Vagina (tissue), 2 donors: ENCODE results near the gene TMEM178A. TPM values are rescaled to one million over a fixed set of nuclear protein-coding genes. Genes with fewer than 3 reads are reported as not detected.

Experiments used
- DNase-seq, 2 donors: peaks; one replicate each; pipeline ENCODE4 v3.0.0-alpha.2; 2017; ENCODE audit errors: extremely low spot score in 2 of 2
- H3K27ac ChIP-seq: fragments of 200-600 bp; sonication (generic); one replicate; pipeline ENCODE4 v1.5.1; 2019
- H3K27me3 ChIP-seq: fragments of 200-600 bp; sonication (generic); one replicate; pipeline ENCODE4 v1.5.1; 2019
- H3K36me3 ChIP-seq, 2 donors: fragments of 200-600 bp; sonication (generic); one replicate each; pipeline ENCODE4 v1.5.1; 2017 to 2019
- H3K4me1 ChIP-seq: fragments of 200-600 bp; sonication (generic); one replicate; pipeline ENCODE4 v1.5.1; 2019
- H3K4me3 ChIP-seq, 2 donors: fragments of 200-600 bp; sonication (generic); 1 replicate in 1 of 2; 2 replicates in 1 of 2; pipeline ENCODE4 v1.5.1; 2016 to 2019
- H3K9me3 ChIP-seq: fragments of 200-600 bp; sonication (generic); one replicate; pipeline ENCODE4 v1.5.1; 2019
- POLR2A ChIP-seq, 2 donors: fragments of 450-650 bp; IDR thresholded peaks; one replicate each; pipeline ENCODE4 v1.6.1; 2017; ENCODE audit warnings: antibody characterized with exemption in 2 of 2, mild to moderate bottlenecking in 2 of 2, moderate library complexity in 2 of 2
- POLR2AphosphoS5 ChIP-seq, 2 donors: sonication (generic); formaldehyde crosslinking; IDR thresholded peaks; one replicate each; pipeline ENCODE4 v1.9.0; 2017; ENCODE audit warnings: antibody characterized with exemption in 2 of 2, mild to moderate bottlenecking in 2 of 2, low read depth in 1 of 2; ENCODE audit not compliant: insufficient read depth in 1 of 2
- intact Hi-C: fragments of 100-400 bp; cut with DNase I; formaldehyde crosslinking; loops from one replicate; pipeline ENCODE4 v1.15.1; 2023
- total RNA-seq: library from RNA; depleted of rRNA; stranded (reverse); fragments of >200 nt; gene quantifications from one replicate; pipeline ENCODE4 v1.2.3, GENCODE V29; 2016
- TF ChIP-seq, protein P1 (sequence below), 3 experiments: fragments of 450-650 bp in 2 of 3; fragments of 200-600 bp in 1 of 3; sonication (generic) in 1 of 3; IDR thresholded peaks; one replicate each; pipeline ENCODE4 v1.5.1; 2017 to 2019; ENCODE audit warnings: antibody characterized with exemption in 3 of 3, mild to moderate bottlenecking in 2 of 3, moderate library complexity in 2 of 3

TMEM178A gene
- total RNA-seq, 1 donor from 2014 or later: 2.0 TPM

- Histone ChIP-seq H3K27me3 (no peaks in the 10 kb centered on the region), H3K4me3 (no peak overlapping the region), H3K36me3 (no peaks in the 10 kb centered on the region), H3K27ac (no peak overlapping the region), H3K4me1 (no peaks in the 10 kb centered on the region), H3K9me3 (no peaks in the 10 kb centered on the region)
- TF ChIP-seq POLR2AphosphoS5 (IDR thresholded peaks at IDR 0.05; ENCODE audit: insufficient read depth in 1 of 2, low read depth in 1 of 2): no peak
- TF ChIP-seq, protein P1, sequence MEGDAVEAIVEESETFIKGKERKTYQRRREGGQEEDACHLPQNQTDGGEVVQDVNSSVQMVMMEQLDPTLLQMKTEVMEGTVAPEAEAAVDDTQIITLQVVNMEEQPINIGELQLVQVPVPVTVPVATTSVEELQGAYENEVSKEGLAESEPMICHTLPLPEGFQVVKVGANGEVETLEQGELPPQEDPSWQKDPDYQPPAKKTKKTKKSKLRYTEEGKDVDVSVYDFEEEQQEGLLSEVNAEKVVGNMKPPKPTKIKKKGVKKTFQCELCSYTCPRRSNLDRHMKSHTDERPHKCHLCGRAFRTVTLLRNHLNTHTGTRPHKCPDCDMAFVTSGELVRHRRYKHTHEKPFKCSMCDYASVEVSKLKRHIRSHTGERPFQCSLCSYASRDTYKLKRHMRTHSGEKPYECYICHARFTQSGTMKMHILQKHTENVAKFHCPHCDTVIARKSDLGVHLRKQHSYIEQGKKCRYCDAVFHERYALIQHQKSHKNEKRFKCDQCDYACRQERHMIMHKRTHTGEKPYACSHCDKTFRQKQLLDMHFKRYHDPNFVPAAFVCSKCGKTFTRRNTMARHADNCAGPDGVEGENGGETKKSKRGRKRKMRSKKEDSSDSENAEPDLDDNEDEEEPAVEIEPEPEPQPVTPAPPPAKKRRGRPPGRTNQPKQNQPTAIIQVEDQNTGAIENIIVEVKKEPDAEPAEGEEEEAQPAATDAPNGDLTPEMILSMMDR (IDR thresholded peaks at IDR 0.05): no peak
- no peak for TF ChIP-seq POLR2A (IDR thresholded peaks at IDR 0.05)
- no peak for DNase-seq
- intact Hi-C loops: no loop called here
Observed at GRCh38 chr2:39684464-39684863, 18.7 kb downstream of the TMEM178A start.

DNA sequence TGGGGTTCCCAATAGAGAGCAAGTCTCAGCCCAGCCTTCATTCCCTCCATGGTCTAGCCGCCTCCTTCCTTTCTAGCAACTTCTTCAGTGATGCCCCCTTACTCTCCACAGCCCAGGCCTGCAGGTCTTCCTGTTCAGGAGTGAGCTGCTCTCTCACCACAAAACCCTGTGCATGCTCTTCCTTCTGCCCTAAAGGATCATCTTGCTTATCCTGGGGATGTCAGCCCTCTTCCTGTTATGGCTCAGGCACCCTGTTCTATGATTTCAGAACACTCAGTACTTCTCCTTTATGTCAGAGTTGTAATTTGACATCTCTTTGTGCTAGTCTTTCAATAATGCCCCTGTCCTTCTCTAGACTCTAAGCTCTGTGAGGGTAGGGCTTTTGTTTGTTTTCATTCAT is 19.4 kb downstream of the TMEM178A start:
- Histone ChIP-seq H3K4me1 (no peaks in the 10 kb centered on the region), H3K36me3 (no peaks in the 10 kb centered on the region), H3K4me3 (no peak overlapping the region), H3K27ac (no peak overlapping the region), H3K9me3 (no peaks in the 10 kb centered on the region), H3K27me3 (no peaks in the 10 kb centered on the region)
- intact Hi-C loops: no loop called here
- TF ChIP-seq POLR2AphosphoS5 (IDR thresholded peaks at IDR 0.05; ENCODE audit: insufficient read depth in 1 of 2, low read depth in 1 of 2) (no peak), POLR2A (IDR thresholded peaks at IDR 0.05) (no peak)
- TF ChIP-seq, protein P1 (IDR thresholded peaks at IDR 0.05): no peak
- no peak for DNase-seq

DNA sequence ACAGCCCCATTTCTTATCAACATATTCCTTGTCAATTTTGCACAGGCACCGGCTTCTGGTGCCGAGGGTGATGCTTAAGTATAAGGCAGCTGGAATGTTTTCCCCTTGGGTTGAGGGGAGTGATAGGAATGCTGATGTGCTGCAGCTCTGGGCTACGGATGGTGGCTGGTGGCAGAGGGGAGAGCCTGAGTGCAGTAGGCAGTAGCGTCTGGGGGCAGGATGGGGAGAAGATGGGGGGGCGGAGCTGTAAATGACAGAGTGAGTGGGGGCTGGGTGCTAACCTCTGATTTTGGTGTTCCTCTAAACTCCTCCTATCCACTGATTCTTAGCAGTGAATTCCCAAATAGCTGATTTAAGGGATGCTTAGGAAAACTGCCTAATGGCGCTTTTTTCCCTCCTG is 20.7 kb downstream of the TMEM178A start:
- H3K9me3 ChIP-seq: no peaks in the 10 kb centered on the region
- H3K27ac ChIP-seq: no peak overlapping the region
- TF ChIP-seq POLR2AphosphoS5 (IDR thresholded peaks at IDR 0.05; ENCODE audit: insufficient read depth in 1 of 2, low read depth in 1 of 2): no peak
- no peak for TF ChIP-seq POLR2A (IDR thresholded peaks at IDR 0.05)
- TF ChIP-seq, protein P1 (IDR thresholded peaks at IDR 0.05): no peak
- no peak for DNase-seq
- no peak overlapping the region for H3K4me3 ChIP-seq
- no peaks in the 10 kb centered on the region for H3K27me3 ChIP-seq
- intact Hi-C loops: no loop called here
- no peaks in the 10 kb centered on the region for H3K36me3 ChIP-seq
- H3K4me1 ChIP-seq: no peaks in the 10 kb centered on the region

- Histone ChIP-seq H3K27ac (no peak overlapping the region), H3K4me3 (no peak overlapping the region), H3K27me3 (no peaks in the 10 kb centered on the region), H3K4me1 (no peaks in the 10 kb centered on the region), H3K36me3 (no peaks in the 10 kb centered on the region), H3K9me3 (no peaks in the 10 kb centered on the region)
- DNase-seq: no peak
- intact Hi-C loops: no loop called here
- TF ChIP-seq POLR2A (IDR thresholded peaks at IDR 0.05) (no peak), POLR2AphosphoS5 (IDR thresholded peaks at IDR 0.05; ENCODE audit: insufficient read depth in 1 of 2, low read depth in 1 of 2) (no peak)
- TF ChIP-seq, protein P1 (IDR thresholded peaks at IDR 0.05): no peak
Observed at GRCh38 chr2:39688181-39688580, 22.5 kb downstream of the TMEM178A start.

DNA sequence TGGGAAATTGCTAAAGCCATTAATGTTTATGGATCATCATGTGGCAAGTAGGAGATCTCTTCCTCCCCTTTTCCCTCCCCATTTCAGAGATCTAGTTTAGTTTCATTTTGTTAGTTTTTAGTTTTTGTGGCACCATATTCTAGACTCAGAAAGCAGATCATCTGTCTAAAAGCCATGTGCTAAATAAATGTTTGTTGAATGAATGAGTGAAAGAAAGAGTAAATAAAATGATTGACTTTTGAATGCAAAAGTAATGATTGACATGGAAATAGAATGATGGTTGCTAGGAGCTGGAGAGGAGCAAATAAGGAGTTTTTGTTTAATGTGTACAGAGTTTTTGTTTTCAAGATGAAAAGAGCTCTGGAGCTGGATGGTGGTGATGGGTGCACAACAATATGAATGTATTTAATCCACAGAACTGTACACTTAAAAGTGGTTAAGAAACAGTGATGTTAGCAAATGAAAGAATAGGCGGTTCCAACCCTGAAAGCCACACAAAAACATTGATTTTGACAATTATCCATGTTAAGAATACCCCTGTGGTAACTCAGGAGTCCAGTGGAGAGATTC is 23.6 kb downstream of the TMEM178A start:
- Histone ChIP-seq H3K27me3 (no peaks in the 10 kb centered on the region), H3K4me1 (no peaks in the 10 kb centered on the region), H3K9me3 (no peaks in the 10 kb centered on the region), H3K4me3 (no peak overlapping the region), H3K27ac (no peak overlapping the region), H3K36me3 (no peaks in the 10 kb centered on the region)
- intact Hi-C loops: no loop called here
- DNase-seq: no peak
- TF ChIP-seq, protein P1 (IDR thresholded peaks at IDR 0.05): no peak
- TF ChIP-seq POLR2A (IDR thresholded peaks at IDR 0.05) (no peak), POLR2AphosphoS5 (IDR thresholded peaks at IDR 0.05; ENCODE audit: insufficient read depth in 1 of 2, low read depth in 1 of 2) (no peak)
